Inflammatory macrophage treated with lipopolysaccharide for 1 hour (primary cell): ENCODE measurements around the gene COTL1.
"Not testable (repeated sequence)": the region's sequence is repeated elsewhere in the genome, so short reads cannot be mapped to it uniquely, and the experiment has no call there.

Source experiments
- DNase-seq, 2 donors: peaks; one replicate each; pipeline ENCODE4 v3.0.0-alpha.2; 2020 to 2022

The COTL1 gene

GRCh38 chr16:84567286-84567962 is 50.5 kb downstream of the COTL1 start:
- DNase-seq, result no peak

GRCh38 chr16:84566545-84567257 is 51.2 kb downstream of the COTL1 start:
- no peak for DNase-seq

GRCh38 chr16:84565669-84566495 is 52.0 kb downstream of the COTL1 start:
- no peak for DNase-seq

GRCh38 chr16:84563786-84564420 is 54.0 kb downstream of the COTL1 start:
- DNase-seq, result no peak

- DNase-seq, result no peak
Observed at GRCh38 chr16:84563064-84563715, 54.7 kb downstream of the COTL1 start.

- DNase-seq, result peak; percentile 75 to 82
Observed at GRCh38 chr16:84562174-84562815, 55.6 kb downstream of the COTL1 start.

GRCh38 chr16:84561291-84561690 is 56.6 kb downstream of the COTL1 start:
- DNase-seq, result no peak

- no peak for DNase-seq
Observed at GRCh38 chr16:84560269-84560668, 57.6 kb downstream of the COTL1 start.

GRCh38 chr16:84559311-84559932 is 58.5 kb downstream of the COTL1 start:
- DNase-seq, result no peak

GRCh38 chr16:84558850-84559249 is 59.0 kb downstream of the COTL1 start:
- not testable (repeated sequence) for DNase-seq

- DNase-seq, result no peak
Observed at GRCh38 chr16:84557504-84557903, 60.4 kb downstream of the COTL1 start.

GRCh38 chr16:84557059-84557458 is 60.8 kb downstream of the COTL1 start:
- DNase-seq, result no peak

GRCh38 chr16:84555418-84556196 is 62.3 kb downstream of the COTL1 start:
- no peak for DNase-seq

GRCh38 chr16:84554627-84555328 is 63.1 kb downstream of the COTL1 start:
- DNase-seq, result no peak

GRCh38 chr16:84553873-84554399 is 63.9 kb downstream of the COTL1 start:
- DNase-seq, result no peak

GRCh38 chr16:84552135-84552534 is 65.7 kb downstream of the COTL1 start:
- no peak for DNase-seq

- peak in 1 of 2 donors; percentile 29 for DNase-seq
Observed at GRCh38 chr16:84550096-84550495, 67.8 kb downstream of the COTL1 start.

- DNase-seq, result no peak
Observed at GRCh38 chr16:84548971-84549844, 68.7 kb downstream of the COTL1 start.

- no peak for DNase-seq
Observed at GRCh38 chr16:84548508-84548907, 69.4 kb downstream of the COTL1 start.
